ENCODE results near the gene AUH.
"Not testable (repeated sequence)": the region's sequence is repeated elsewhere in the genome, so short reads cannot be mapped to it uniquely, and the experiment has no call there.

AUH gene

DNA sequence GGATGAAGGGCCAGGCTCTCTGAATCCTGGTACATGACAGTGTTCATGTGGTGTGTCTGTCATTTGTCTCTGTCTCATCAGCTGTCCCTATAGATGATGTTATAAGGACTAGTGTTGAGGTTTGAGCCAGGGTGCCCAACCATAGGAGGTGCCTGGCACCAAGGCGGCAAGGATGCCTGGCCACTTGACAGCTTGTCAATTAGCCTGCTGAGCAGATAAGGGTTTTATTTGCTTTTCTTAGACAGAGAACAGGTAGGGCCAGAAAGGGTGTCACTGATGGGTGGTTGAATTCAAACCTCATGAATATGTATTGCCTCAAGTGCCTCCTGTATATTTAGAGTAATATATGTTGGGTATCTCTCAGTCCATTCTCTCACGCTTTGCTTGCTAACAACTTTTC, 30.1 kb upstream of the AUH start:
- H2AFZ ChIP-seq (ENCODE audit: low read depth) = no peak overlapping the region
- H3K36me3 ChIP-seq (ENCODE audit: insufficient read depth) = no peaks in the 10 kb centered on the region
- H3K4me1 ChIP-seq (ENCODE audit: low read depth, poor library complexity, severe bottlenecking) = peaks cover 45% of the 10 kb centered on the region
- no peak overlapping the region for H3K9ac ChIP-seq
- no peak overlapping the region for H3K27ac ChIP-seq
- H3K27me3 ChIP-seq (ENCODE audit: insufficient read depth, low read depth) = no peaks in the 10 kb centered on the region
- TF ChIP-seq, protein P1, sequence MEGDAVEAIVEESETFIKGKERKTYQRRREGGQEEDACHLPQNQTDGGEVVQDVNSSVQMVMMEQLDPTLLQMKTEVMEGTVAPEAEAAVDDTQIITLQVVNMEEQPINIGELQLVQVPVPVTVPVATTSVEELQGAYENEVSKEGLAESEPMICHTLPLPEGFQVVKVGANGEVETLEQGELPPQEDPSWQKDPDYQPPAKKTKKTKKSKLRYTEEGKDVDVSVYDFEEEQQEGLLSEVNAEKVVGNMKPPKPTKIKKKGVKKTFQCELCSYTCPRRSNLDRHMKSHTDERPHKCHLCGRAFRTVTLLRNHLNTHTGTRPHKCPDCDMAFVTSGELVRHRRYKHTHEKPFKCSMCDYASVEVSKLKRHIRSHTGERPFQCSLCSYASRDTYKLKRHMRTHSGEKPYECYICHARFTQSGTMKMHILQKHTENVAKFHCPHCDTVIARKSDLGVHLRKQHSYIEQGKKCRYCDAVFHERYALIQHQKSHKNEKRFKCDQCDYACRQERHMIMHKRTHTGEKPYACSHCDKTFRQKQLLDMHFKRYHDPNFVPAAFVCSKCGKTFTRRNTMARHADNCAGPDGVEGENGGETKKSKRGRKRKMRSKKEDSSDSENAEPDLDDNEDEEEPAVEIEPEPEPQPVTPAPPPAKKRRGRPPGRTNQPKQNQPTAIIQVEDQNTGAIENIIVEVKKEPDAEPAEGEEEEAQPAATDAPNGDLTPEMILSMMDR (conservative IDR thresholded peaks at IDR 0.05; ENCODE audit: low read depth, low read length) = no peak
- H4K20me1 ChIP-seq (ENCODE audit: insufficient read depth) = no peaks in the 10 kb centered on the region
- no peak overlapping the region for H3K4me3 ChIP-seq (IDR thresholded peaks at IDR 0.05; ENCODE audit: insufficient read depth, low read depth, low read length)
- no peak overlapping the region for H3K4me2 ChIP-seq
- no peaks in the 10 kb centered on the region for H3K79me2 ChIP-seq (ENCODE audit: insufficient read depth, low read depth)

DNA sequence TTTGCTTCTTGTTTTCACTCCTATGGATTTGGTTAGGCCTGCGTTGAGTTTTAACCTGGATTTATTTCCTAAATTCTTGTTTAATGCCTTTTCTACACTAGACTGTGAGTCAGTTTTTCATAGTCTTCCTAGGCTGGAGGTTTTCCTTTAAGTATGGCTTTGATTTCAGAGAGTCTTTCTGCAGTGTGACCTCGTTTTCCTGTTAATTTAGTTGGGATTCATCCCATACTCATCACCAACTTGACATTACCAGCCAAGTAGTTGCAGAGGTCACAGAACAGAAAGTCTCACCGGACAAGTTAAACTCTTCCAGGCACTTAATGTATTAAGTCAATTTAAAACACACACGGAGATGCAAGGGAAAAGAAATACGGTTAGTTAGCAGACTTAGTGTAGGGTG, 29.7 kb upstream of the AUH start:
- H3K4me1 ChIP-seq (ENCODE audit: low read depth, poor library complexity, severe bottlenecking) = peaks cover 45% of the 10 kb centered on the region
- no peaks in the 10 kb centered on the region for H3K27me3 ChIP-seq (ENCODE audit: insufficient read depth, low read depth)
- H3K9ac ChIP-seq = no peak overlapping the region
- TF ChIP-seq, protein P1 (conservative IDR thresholded peaks at IDR 0.05; ENCODE audit: low read depth, low read length) = no peak
- no peak overlapping the region for H3K4me3 ChIP-seq (IDR thresholded peaks at IDR 0.05; ENCODE audit: insufficient read depth, low read depth, low read length)
- H3K4me2 ChIP-seq = no peak overlapping the region
- no peak overlapping the region for H3K27ac ChIP-seq
- no peaks in the 10 kb centered on the region for H3K79me2 ChIP-seq (ENCODE audit: insufficient read depth, low read depth)
- H2AFZ ChIP-seq (ENCODE audit: low read depth) = no peak overlapping the region
- no peaks in the 10 kb centered on the region for H4K20me1 ChIP-seq (ENCODE audit: insufficient read depth)
- no peaks in the 10 kb centered on the region for H3K36me3 ChIP-seq (ENCODE audit: insufficient read depth)

DNA sequence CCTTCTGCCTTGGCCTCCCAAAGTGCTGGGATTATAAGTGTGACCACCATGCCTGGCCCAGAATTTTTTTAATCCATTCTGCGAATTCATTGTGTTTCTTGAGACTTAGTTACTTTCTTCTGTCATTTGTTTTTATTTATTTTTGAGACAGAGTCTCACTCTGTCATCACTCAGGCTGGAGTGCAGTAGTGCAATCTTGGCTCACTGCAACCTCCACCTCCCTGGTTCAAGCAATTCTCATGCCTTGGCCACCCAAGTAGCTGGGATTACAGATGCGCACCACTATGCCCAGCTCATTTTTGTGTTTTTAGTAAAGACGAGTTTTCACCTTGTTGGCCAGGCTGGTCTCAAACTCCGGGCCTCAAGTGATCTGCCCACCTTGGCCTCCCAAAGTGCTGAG, 28.0 kb upstream of the AUH start:
- H3K27me3 ChIP-seq (ENCODE audit: insufficient read depth, low read depth); H3K4me3 ChIP-seq (IDR thresholded peaks at IDR 0.05; ENCODE audit: insufficient read depth, low read depth, low read length): not testable (repeated sequence)

DNA sequence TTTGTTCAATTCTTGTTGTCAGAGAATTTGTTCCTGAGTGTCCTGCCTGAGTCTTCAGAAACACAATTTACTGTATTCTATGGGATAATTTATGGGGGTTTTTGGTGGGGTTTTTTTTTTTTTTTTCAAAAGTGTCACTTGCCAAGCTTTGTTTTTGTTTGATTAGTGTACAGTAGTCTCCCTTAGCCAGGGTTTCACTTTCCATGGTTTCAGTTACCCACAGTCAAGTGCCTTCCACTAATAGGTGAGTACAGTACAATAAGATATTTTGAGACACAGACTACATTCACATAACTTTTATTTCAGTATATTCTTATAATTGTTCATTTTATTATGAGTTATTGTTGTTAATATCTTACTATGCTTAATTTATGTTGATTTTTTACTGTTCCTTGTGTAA, 25.0 kb upstream of the AUH start:
- Histone ChIP-seq H3K27me3 (ENCODE audit: insufficient read depth, low read depth) (no peaks in the 10 kb centered on the region), H3K4me3 (IDR thresholded peaks at IDR 0.05; ENCODE audit: insufficient read depth, low read depth, low read length) (no peak overlapping the region), H4K20me1 (ENCODE audit: insufficient read depth) (no peaks in the 10 kb centered on the region), H3K27ac (peak overlapping the region; percentile 9; the same call in 1 of the 2 replicates), H2AFZ (ENCODE audit: low read depth) (no peak overlapping the region), H3K79me2 (ENCODE audit: insufficient read depth, low read depth) (no peaks in the 10 kb centered on the region), H3K9ac (no peak overlapping the region), H3K36me3 (ENCODE audit: insufficient read depth) (no peaks in the 10 kb centered on the region), H3K4me2 (peak overlapping the region; percentile 30; the same call in 1 of the 2 replicates), H3K4me1 (ENCODE audit: low read depth, poor library complexity, severe bottlenecking) (peaks cover 16% of the 10 kb centered on the region)
- TF ChIP-seq, protein P1 (conservative IDR thresholded peaks at IDR 0.05; ENCODE audit: low read depth, low read length) = no peak

More for the DNA sequence above, 28.0 kb upstream of the AUH start:
- not testable (repeated sequence) for H3K27ac ChIP-seq; H2AFZ ChIP-seq (ENCODE audit: low read depth); H3K4me2 ChIP-seq; H3K36me3 ChIP-seq (ENCODE audit: insufficient read depth); H3K9ac ChIP-seq; H3K79me2 ChIP-seq (ENCODE audit: insufficient read depth, low read depth); H4K20me1 ChIP-seq (ENCODE audit: insufficient read depth)
- peaks cover 30% of the 10 kb centered on the region for H3K4me1 ChIP-seq (ENCODE audit: low read depth, poor library complexity, severe bottlenecking)

DNA sequence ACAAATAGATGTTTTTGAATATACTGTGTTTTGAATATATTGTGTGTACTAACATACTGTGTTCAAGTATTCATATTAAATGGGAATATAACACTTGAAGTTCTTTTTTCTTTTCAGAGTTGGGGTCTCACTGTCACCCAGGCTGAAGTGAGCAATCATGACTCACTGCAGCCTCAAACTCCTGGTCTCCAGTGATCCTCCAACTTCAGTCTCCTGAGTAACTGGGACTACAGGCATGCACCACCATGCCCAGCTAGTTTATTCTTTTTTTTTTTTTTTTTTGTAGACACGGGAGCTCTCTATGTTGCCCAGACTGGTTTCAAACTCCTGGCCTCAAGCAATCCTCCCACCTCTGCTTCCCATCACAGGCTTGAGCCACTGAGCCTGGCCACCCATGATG, 23.2 kb upstream of the AUH start:
- H3K4me2 ChIP-seq = no peak overlapping the region
- no peaks in the 10 kb centered on the region for H3K79me2 ChIP-seq (ENCODE audit: insufficient read depth, low read depth)
- H4K20me1 ChIP-seq (ENCODE audit: insufficient read depth) = no peaks in the 10 kb centered on the region
- H3K9ac ChIP-seq = no peak overlapping the region
- no peak overlapping the region for H2AFZ ChIP-seq (ENCODE audit: low read depth)
- H3K27ac ChIP-seq = no peak overlapping the region
- H3K4me1 ChIP-seq (ENCODE audit: low read depth, poor library complexity, severe bottlenecking) = peaks cover 16% of the 10 kb centered on the region
- H3K4me3 ChIP-seq (IDR thresholded peaks at IDR 0.05; ENCODE audit: insufficient read depth, low read depth, low read length) = no peak overlapping the region
- TF ChIP-seq, protein P1 (conservative IDR thresholded peaks at IDR 0.05; ENCODE audit: low read depth, low read length) = no peak
- no peaks in the 10 kb centered on the region for H3K36me3 ChIP-seq (ENCODE audit: insufficient read depth)
- H3K27me3 ChIP-seq (ENCODE audit: insufficient read depth, low read depth) = no peaks in the 10 kb centered on the region
